OCI-LY1 (cell line): ENCODE data around the gene NPR1.

Experiments
- H2AFZ ChIP-seq: fragments of 200-600 bp; sonication (generic), shearing (Covaris generic); 2 replicates; pipeline ENCODE4 v1.6.0; 2014; ENCODE audit warnings: antibody characterized with exemption, mild to moderate bottlenecking, low read length
- H3F3A ChIP-seq: fragments of 200-600 bp; sonication (generic), shearing (Covaris generic); 2 replicates; pipeline ENCODE4 v1.6.0; 2014; ENCODE audit warnings: mild to moderate bottlenecking, antibody characterized with exemption, low read length, moderate library complexity; ENCODE audit not compliant: insufficient read depth
- H3K27ac ChIP-seq: fragments of 200-600 bp; sonication (generic); 2 replicates; pipeline ENCODE4 v1.5.1; 2014; ENCODE audit warnings: low read length, mixed run types, mild to moderate bottlenecking, low read depth; ENCODE audit not compliant: poor library complexity, severe bottlenecking
- H3K27me3 ChIP-seq: fragments of 200-600 bp; sonication (generic); 2 replicates; pipeline ENCODE4 v1.6.0; 2014; ENCODE audit warnings: antibody characterized with exemption, mild to moderate bottlenecking, low read length, moderate library complexity; ENCODE audit not compliant: insufficient read depth
- H3K36me3 ChIP-seq: fragments of 200-600 bp; sonication (generic); 2 replicates; pipeline ENCODE4 v1.6.1; 2014; ENCODE audit warnings: mild to moderate bottlenecking, antibody characterized with exemption, low read length, moderate library complexity, mixed read lengths; ENCODE audit not compliant: insufficient read depth
- H3K4me1 ChIP-seq: fragments of 200-600 bp; sonication (generic); 2 replicates; pipeline ENCODE4 v1.5.1; 2014; ENCODE audit warnings: mild to moderate bottlenecking, low read length, moderate library complexity; ENCODE audit not compliant: insufficient read depth, severe bottlenecking
- H3K4me2 ChIP-seq: fragments of 200-600 bp; sonication (generic), shearing (Covaris generic); 2 replicates; pipeline ENCODE4 v1.6.1; 2014; ENCODE audit warnings: low read length
- H3K4me3 ChIP-seq: fragments of 200-600 bp; sonication (generic); 2 replicates; pipeline ENCODE4 v1.5.1; 2014; ENCODE audit warnings: low read length, low read depth, mild to moderate bottlenecking, mixed read lengths; ENCODE audit not compliant: poor library complexity, severe bottlenecking
- H3K79me2 ChIP-seq: fragments of 200-600 bp; shearing (Covaris generic); 2 replicates; pipeline ENCODE4 v1.6.1; 2016; ENCODE audit warnings: mixed run types, low read length, mixed read lengths; ENCODE audit not compliant: insufficient read depth
- H3K9ac ChIP-seq: fragments of 200-600 bp; sonication (generic), shearing (Covaris generic); 2 replicates; pipeline ENCODE4 v1.6.1; 2014; ENCODE audit warnings: mild to moderate bottlenecking, low read length, mixed read lengths
- H3K9me2 ChIP-seq: fragments of 200-600 bp; sonication (generic), shearing (Covaris generic); 2 replicates; pipeline ENCODE4 v1.6.1; 2014; ENCODE audit warnings: low read depth, mild to moderate bottlenecking, low read length, mixed read lengths
- H3K9me3 ChIP-seq: fragments of 200-600 bp; shearing (Covaris generic); 2 replicates; pipeline ENCODE4 v1.6.1; 2014; ENCODE audit warnings: low read length, mixed read lengths
- H4K20me1 ChIP-seq: fragments of 200-600 bp; sonication (generic), shearing (Covaris generic); 2 replicates; pipeline ENCODE4 v1.6.0; 2016; ENCODE audit warnings: mild to moderate bottlenecking, low read length; ENCODE audit not compliant: insufficient read depth
- CTCF ChIP-seq: fragments of 200-600 bp; sonication (generic), shearing (Covaris generic); IDR thresholded peaks from 2 replicates; pipeline ENCODE4 v1.5.1; 2017; ENCODE audit warnings: mild to moderate bottlenecking, antibody characterized with exemption, low read length, moderate library complexity, mixed read lengths
- EZH2 ChIP-seq: fragments of 200-600 bp; sonication (generic), shearing (Covaris generic); IDR thresholded peaks from 2 replicates; pipeline ENCODE4 v1.8.0; 2017; ENCODE audit warnings: borderline replicate concordance, mixed run types, mild to moderate bottlenecking, antibody characterized with exemption, low read length, moderate library complexity, mixed read lengths

The NPR1 gene

GRCh38 chr1:153683854-153684253 is 5.4 kb downstream of the NPR1 start:
- Histone ChIP-seq H3K9me3 (no peaks in the 10 kb centered on the region), H3F3A (no peaks in the 10 kb centered on the region), H3K27ac (no peak overlapping the region), H3K79me2 (no peaks in the 10 kb centered on the region), H4K20me1 (no peaks in the 10 kb centered on the region), H3K27me3 (peaks cover 6% of the 10 kb centered on the region; the same call in 1 of the 2 replicates), H3K4me3 (no peak overlapping the region), H3K36me3 (no peaks in the 10 kb centered on the region), H3K9ac (no peak overlapping the region), H3K9me2 (no peaks in the 10 kb centered on the region), H3K4me2 (no peak overlapping the region), H3K4me1 (no peaks in the 10 kb centered on the region), H2AFZ (no peak overlapping the region)
- no peak for TF ChIP-seq CTCF
- TF ChIP-seq EZH2, result no peak

GRCh38 chr1:153684892-153685291 is 6.4 kb downstream of the NPR1 start:
- Histone ChIP-seq H2AFZ (no peak overlapping the region), H4K20me1 (no peaks in the 10 kb centered on the region), H3K9ac (no peak overlapping the region), H3K9me2 (no peaks in the 10 kb centered on the region), H3K27me3 (peaks cover 6% of the 10 kb centered on the region; the same call in 1 of the 2 replicates), H3F3A (no peaks in the 10 kb centered on the region), H3K4me3 (no peak overlapping the region), H3K27ac (no peak overlapping the region), H3K4me1 (no peaks in the 10 kb centered on the region), H3K79me2 (no peaks in the 10 kb centered on the region), H3K36me3 (no peaks in the 10 kb centered on the region), H3K9me3 (no peaks in the 10 kb centered on the region), H3K4me2 (no peak overlapping the region)
- TF ChIP-seq CTCF (no peak), EZH2 (no peak)

- Histone ChIP-seq H3K79me2 (no peaks in the 10 kb centered on the region), H3K36me3 (no peaks in the 10 kb centered on the region), H3K4me3 (no peak overlapping the region), H3K27ac (no peak overlapping the region), H3K27me3 (peaks cover 6% of the 10 kb centered on the region; the same call in 1 of the 2 replicates), H3K4me1 (no peaks in the 10 kb centered on the region), H3K9me2 (no peaks in the 10 kb centered on the region), H3K4me2 (no peak overlapping the region), H4K20me1 (no peaks in the 10 kb centered on the region), H3K9ac (no peak overlapping the region), H2AFZ (no peak overlapping the region), H3F3A (no peaks in the 10 kb centered on the region), H3K9me3 (no peaks in the 10 kb centered on the region)
- TF ChIP-seq CTCF, result no peak
- TF ChIP-seq EZH2, result no peak
Observed at GRCh38 chr1:153685544-153686340, 7.3 kb downstream of the NPR1 start.
